GM13976 (cell line): ENCODE measurements around the gene SHLD1.
"Not testable (repeated sequence)": the region's sequence is repeated elsewhere in the genome, so short reads cannot be mapped to it uniquely, and the experiment has no call there.

Experiments
- DNase-seq: peaks from one replicate; pipeline ENCODE4 v3.0.0; 2012; ENCODE audit warnings: low spot score
- CTCF ChIP-seq: IDR thresholded peaks from 2 replicates; pipeline ENCODE4 v1.5.1; 2012; ENCODE audit warnings: borderline replicate concordance, mild to moderate bottlenecking; ENCODE audit not compliant: insufficient read depth; ENCODE audit errors: extremely low read depth, missing control alignments, control extremely low read depth
- in situ Hi-C: fragments of 300-500 bp; cut with MboI; formaldehyde crosslinking; loops from one replicate; pipeline ENCODE4 v1.12.0; 2022; ENCODE audit warnings: low sequenced_read_pairs, mixed read lengths, inconsistent platforms; ENCODE audit not compliant: unreplicated experiment

SHLD1 gene

GRCh38 chr20:5749952-5750779 lies at the start of gene SHLD1:
SHLD1 (plus strand) TSS chr20:5750401; CDS start chr20:5772866, 22,465 bp downstream.
- DNase-seq = peak; percentile 87
- in situ Hi-C loops = no loop called here
- TF ChIP-seq CTCF = no peak

GRCh38 chr20:5702339-5702738 lies 47.9 kb upstream of the SHLD1 start:
- in situ Hi-C loops, DNase-seq: not testable (repeated sequence)

- in situ Hi-C loops = no loop called here
- TF ChIP-seq CTCF = no peak
Observed at GRCh38 chr20:5703681-5704101, 46.5 kb upstream of the SHLD1 start.

GRCh38 chr20:5705827-5706226 lies 44.4 kb upstream of the SHLD1 start:
- DNase-seq = no peak
- in situ Hi-C loops = no loop called here
- TF ChIP-seq CTCF = no peak

More at GRCh38 chr20:5703681-5704101, 46.5 kb upstream of the SHLD1 start:
- DNase-seq = no peak

GRCh38 chr20:5706797-5707196 lies 43.4 kb upstream of the SHLD1 start:
- in situ Hi-C loops = no loop called here
- DNase-seq = no peak
- TF ChIP-seq CTCF = no peak

- no peak for TF ChIP-seq CTCF
- no peak for DNase-seq
- in situ Hi-C loops = no loop called here
Observed at GRCh38 chr20:5710551-5710950, 39.6 kb upstream of the SHLD1 start.

- DNase-seq = no peak
- in situ Hi-C loops = no loop called here
Observed at GRCh38 chr20:5714261-5715041, 35.8 kb upstream of the SHLD1 start.

More at GRCh38 chr20:5714261-5715041, 35.8 kb upstream of the SHLD1 start:
- no peak for TF ChIP-seq CTCF
